GM21786 (cell line): ENCODE results near the gene KRTAP9-1.
"Not testable (repeated sequence)": the region's sequence is repeated elsewhere in the genome, so short reads cannot be mapped to it uniquely, and the experiment has no call there.

Source experiments
- ATAC-seq: cut with Tn5 transposase; IDR thresholded peaks from one replicate; pipeline ENCODE4 v1.9.1; 2021; ENCODE audit not compliant: unreplicated experiment

Gene KRTAP9-1, protein sequence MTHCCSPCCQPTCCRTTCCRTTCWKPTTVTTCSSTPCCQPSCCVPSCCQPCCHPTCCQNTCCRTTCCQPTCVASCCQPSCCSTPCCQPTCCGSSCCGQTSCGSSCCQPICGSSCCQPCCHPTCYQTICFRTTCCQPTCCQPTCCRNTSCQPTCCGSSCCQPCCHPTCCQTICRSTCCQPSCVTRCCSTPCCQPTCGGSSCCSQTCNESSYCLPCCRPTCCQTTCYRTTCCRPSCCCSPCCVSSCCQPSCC

GRCh38 chr17:41189837-41190318 is at the start of gene KRTAP9-1:
KRTAP9-1 (plus strand) TSS chr17:41189887; CDS start chr17:41189887, 0 bp downstream.
- ATAC-seq: not testable (repeated sequence)

DNA sequence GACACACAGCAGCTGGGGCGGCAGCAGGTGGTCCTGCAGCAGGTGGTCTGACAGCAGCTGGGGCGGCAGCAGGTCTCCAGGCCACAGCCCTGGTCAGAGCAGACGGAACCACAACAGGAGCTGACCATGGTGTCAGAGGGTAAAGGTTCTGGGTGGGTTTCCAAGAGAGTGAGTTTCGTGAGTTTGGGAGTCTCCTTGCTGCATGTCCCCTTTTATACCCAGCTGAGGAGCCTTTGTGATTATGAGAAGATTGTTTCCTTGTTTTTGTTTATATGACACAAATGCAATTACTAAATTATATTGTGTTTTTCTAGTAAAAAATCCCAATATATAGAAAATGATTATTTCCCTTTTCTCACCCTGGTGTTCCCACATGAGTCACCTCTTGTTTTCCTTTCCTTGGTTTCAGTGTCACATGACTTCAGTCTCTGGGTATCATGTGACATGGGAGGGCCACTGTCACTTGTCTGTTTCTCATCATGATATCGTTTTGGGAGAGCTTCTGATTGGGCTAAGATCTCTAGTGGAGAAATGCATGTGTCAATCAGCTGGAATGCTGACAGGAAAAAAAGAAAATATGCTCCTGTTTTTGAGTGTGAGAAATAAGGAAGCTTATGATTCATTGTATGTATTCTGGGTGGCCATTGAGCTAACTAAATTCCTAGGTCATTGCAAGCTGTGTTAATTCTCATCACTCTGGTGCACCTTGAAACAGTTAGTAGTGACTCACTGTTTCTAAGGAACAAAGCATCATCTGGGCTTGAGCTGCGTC is 49.1 kb upstream of the KRTAP9-1 start, which contains the start of gene KRTAP4-6:
Gene KRTAP4-6 (minus strand): TSS at position 185 of the 772 bp plus-strand sequence. CDS start 57 bp downstream, at position 128.
- ATAC-seq: no peak

- ATAC-seq: no peak
Observed at GRCh38 chr17:41141361-41141760, 48.3 kb upstream of the KRTAP9-1 start.

GRCh38 chr17:41144846-41145245 is 44.8 kb upstream of the KRTAP9-1 start:
- ATAC-seq: no peak

DNA sequence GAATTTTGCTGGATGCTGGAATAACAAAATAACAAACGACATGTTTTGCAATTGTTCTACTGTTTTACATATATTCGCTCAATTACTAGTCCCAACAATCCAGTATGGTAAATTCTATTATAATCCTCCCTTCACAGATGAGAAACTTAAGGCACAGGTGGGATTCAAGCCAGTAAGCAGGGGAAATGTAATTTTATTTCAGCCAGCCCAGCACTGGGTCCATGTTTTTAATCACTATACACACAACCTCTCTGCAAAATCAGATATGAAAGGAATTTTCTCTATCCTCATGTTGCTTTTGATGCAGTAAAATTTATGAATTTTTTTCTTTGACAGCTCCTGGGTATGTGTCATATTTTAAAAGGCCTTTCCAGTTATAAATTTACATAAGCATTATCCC is 44.4 kb upstream of the KRTAP9-1 start:
- ATAC-seq: no peak

- no peak for ATAC-seq
Observed at GRCh38 chr17:41147531-41148204, 42.0 kb upstream of the KRTAP9-1 start.

DNA sequence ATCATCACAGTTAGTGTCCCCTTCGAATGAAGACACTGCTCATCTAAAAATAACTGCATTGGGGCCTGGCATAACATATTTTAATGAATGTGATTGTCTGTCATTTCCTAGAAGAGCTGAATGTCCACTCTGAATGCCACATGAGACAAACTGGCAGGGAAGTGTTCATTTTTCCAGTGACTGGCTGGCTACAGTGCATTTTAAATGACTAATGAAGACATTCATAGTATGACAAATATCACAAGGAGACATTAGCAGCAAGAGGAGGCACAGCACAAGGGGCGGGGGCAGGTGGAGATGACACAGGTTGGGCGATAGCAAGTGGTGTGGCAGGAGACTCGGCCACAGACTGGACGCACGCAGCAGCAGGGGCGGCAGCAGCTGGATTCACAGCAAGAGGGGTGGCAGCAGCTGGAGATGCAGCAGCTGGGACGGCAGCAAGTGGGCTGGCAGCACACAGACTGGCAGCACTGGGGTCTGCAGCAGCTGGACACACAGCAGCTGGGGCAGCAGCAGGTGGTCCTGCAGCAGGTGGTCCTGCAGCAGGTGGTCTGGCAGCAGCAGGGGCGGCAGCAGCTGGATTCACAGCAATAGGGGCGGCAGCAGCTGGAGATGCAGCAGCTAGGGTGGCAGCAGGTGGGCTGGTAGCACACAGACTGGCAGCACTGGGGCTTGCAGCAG is 40.6 kb upstream of the KRTAP9-1 start:
- not testable (repeated sequence) for ATAC-seq

GRCh38 chr17:41149652-41149985 is 40.1 kb upstream of the KRTAP9-1 start, which contains the start of gene KRTAP4-5:
KRTAP4-5 (minus strand) TSS chr17:41149825; CDS start chr17:41149767, 58 bp downstream.
- ATAC-seq: no peak

GRCh38 chr17:41150026-41150425 is 39.7 kb upstream of the KRTAP9-1 start:
- ATAC-seq: no peak

DNA sequence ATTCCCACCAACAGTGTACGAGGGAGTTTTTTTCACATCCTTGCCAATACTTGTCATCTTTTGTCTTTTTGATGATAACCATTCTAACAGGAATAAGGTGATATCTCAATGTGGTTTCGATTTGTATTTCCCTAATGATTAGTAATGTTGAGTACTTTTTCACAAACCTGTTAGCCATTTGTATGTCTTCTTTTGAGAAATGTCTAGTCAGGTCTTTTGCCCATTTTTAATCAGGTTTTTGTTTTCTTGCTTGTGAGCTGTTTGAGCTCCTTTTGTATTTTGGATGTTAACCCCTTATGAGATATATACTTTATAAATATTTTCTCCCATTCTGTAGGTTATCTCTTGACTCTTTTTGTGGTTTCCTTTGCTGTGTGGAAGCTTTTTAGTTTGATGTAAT is 38.2 kb upstream of the KRTAP9-1 start:
- no peak for ATAC-seq

- no peak for ATAC-seq
Observed at GRCh38 chr17:41153856-41154255, 35.8 kb upstream of the KRTAP9-1 start.

DNA sequence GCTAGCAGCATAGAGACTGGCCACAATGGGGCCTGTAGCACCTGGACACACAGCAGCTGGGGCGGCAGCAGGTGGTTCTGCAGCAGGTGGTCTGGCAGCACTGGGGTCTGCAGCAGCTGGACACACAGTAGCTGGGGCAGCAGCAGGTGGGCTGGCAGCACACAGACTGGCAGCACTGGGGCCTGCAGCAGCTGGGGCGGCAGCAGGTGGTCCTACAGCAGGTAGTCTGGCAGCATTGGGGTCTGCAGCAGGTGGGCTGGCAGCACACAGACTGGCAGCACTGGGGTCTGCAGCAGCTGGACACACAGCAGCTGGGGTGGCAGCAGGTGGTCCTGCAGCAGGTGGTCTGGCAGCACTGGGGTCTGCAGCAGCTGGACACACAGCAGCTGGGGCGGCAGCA is 29.5 kb upstream of the KRTAP9-1 start:
- ATAC-seq: not testable (repeated sequence)

DNA sequence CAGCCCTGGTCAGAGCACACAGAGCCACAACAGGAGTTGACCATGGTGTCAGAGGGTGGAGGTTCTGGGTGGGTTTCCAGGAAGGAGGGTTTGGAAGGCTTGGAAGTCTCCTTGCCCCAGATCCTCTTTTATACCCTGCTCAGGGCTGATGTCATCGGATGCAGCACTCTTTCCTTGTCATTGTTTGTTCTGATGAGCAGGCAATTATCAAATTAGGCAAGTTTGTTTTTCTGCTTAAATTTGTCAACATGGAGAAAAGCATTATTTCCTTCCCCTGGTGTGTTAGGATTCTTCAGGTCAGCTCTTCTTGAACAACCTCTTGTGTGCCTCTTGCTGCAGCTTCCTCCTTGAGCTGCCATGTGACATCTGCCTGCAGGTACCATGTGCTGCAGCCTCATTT is 29.0 kb upstream of the KRTAP9-1 start, which contains the start of gene KRTAP4-4:
Gene KRTAP4-4 (minus strand): TSS at position 101 of the 400 bp plus-strand sequence. CDS start 57 bp downstream, at position 44.
- ATAC-seq: no peak

DNA sequence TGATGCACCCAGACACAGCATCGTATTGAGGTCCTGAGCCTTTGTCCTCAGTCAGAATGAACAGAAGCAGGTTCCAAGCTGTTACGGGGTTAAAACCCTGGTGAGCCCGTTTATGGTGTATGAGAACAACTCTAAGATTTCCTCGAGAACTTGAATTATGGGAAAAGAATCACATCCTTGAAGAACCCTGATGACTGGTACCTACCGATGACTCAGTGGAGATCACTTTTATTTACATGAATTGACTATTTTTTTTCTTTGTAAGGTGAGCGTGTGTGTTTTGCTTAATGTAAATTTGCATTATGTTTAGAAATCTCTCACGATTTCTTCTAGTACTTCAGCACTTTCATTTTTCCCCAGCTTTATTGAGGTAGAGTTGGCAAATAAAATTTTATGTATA is 25.9 kb upstream of the KRTAP9-1 start:
- ATAC-seq: no peak

- ATAC-seq: no peak
Observed at GRCh38 chr17:41167561-41167960, 22.1 kb upstream of the KRTAP9-1 start.

- no peak for ATAC-seq
Observed at GRCh38 chr17:41168121-41168520, 21.6 kb upstream of the KRTAP9-1 start, which contains the start of gene KRTAP4-3. KRTAP4-3 (minus strand) TSS chr17:41168221; CDS start chr17:41168172, 49 bp downstream.

DNA sequence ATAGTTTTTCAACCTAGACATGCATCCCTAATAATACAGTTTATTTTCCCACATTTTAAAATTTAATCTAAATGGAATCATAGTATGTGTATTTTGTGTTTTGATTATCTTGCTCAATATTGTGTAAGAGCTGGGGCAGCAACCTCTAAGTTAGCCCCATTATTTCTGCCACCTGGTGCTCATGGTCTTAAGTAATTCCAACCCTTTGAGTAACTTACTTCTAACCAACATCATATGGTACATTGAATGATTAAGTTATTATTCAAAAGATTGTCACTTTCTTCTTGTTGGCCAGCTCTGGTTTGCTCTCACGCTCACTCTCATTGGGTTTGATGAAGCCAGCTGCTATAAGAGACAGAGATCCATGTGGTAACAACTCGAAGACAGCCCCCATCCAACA is 17.8 kb upstream of the KRTAP9-1 start:
- ATAC-seq: no peak

GRCh38 chr17:41176744-41177387 is 12.8 kb upstream of the KRTAP9-1 start:
- no peak for ATAC-seq

GRCh38 chr17:41177727-41178271 is 11.9 kb upstream of the KRTAP9-1 start, which contains the start of gene KRTAP4-2:
KRTAP4-2 (minus strand) TSS chr17:41178221; CDS start chr17:41178164, 57 bp downstream.
- ATAC-seq: no peak

GRCh38 chr17:41178341-41178740 is 11.3 kb upstream of the KRTAP9-1 start:
- ATAC-seq: no peak
